ENCODE results near the gene SERPINE3. TPM values are rescaled to one million over a fixed set of nuclear protein-coding genes. Genes with fewer than 3 reads are reported as not detected.

The SERPINE3 gene
- total RNA-seq, 4 donors from 2014 or later: not detected

- no peak overlapping the region for H3K4me3 ChIP-seq
- no peak overlapping the region for H3K27ac ChIP-seq
- no peaks in the 10 kb centered on the region for H3K27me3 ChIP-seq
- H3K36me3 ChIP-seq: no peaks in the 10 kb centered on the region
- no peaks in the 10 kb centered on the region for H3K4me1 ChIP-seq
- TF ChIP-seq POLR2A (IDR thresholded peaks at IDR 0.05): no peak
- TF ChIP-seq CTCF (IDR thresholded peaks at IDR 0.05): no peak
- H3K9me3 ChIP-seq: no peaks in the 10 kb centered on the region
- DNase-seq: no peak
Observed at GRCh38 chr13:51349016-51349415, 9.5 kb downstream of the SERPINE3 start.

GRCh38 chr13:51355217-51355616 is 15.7 kb downstream of the SERPINE3 start:
- no peak overlapping the region for H3K4me3 ChIP-seq
- H3K4me1 ChIP-seq: no peaks in the 10 kb centered on the region
- no peak for DNase-seq
- no peak overlapping the region for H3K27ac ChIP-seq
- no peaks in the 10 kb centered on the region for H3K36me3 ChIP-seq
- no peaks in the 10 kb centered on the region for H3K27me3 ChIP-seq
- no peak for TF ChIP-seq POLR2A (IDR thresholded peaks at IDR 0.05)
- no peak for TF ChIP-seq CTCF (IDR thresholded peaks at IDR 0.05)
- H3K9me3 ChIP-seq: no peaks in the 10 kb centered on the region

DNA sequence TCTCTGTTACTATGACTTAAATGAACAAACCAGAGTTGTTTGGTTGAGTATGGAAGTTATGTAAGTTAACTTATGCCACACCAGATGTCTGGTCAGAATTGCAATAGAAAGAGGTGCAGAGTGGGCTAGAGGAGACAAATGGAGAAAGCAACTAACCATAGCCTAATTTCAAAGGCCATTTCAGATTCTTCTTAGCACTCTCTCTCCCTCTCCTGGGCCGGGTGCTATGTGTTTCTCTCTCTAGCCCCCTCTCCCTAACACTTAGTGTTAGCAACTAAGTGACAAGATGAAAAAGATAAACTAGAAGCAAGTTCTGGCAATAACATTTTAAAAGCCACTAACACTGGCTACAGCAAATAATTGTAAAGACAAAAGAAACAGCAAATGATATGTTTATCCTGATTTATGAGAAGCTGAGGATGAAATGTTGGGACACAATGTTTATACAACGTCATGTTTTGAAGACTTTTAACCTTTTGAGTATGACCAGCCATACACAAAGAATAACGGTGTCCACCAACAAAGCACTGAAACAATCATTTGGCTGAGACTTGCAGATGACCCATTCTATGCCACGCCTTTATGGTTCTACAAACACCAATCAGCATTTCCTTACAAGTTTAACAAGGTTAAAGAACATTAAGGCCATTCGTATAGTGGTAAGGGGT is 18.6 kb downstream of the SERPINE3 start:
- TF ChIP-seq CTCF (IDR thresholded peaks at IDR 0.05): no peak
- no peak for TF ChIP-seq POLR2A (IDR thresholded peaks at IDR 0.05)
- no peak for DNase-seq
- H3K27ac ChIP-seq: no peak overlapping the region
- H3K36me3 ChIP-seq: peaks cover 0 to 4% (median 0%) of the 10 kb centered on the region in 3 donors
- no peak overlapping the region for H3K4me3 ChIP-seq
- no peaks in the 10 kb centered on the region for H3K27me3 ChIP-seq
- no peaks in the 10 kb centered on the region for H3K4me1 ChIP-seq
- H3K9me3 ChIP-seq: no peaks in the 10 kb centered on the region

DNA sequence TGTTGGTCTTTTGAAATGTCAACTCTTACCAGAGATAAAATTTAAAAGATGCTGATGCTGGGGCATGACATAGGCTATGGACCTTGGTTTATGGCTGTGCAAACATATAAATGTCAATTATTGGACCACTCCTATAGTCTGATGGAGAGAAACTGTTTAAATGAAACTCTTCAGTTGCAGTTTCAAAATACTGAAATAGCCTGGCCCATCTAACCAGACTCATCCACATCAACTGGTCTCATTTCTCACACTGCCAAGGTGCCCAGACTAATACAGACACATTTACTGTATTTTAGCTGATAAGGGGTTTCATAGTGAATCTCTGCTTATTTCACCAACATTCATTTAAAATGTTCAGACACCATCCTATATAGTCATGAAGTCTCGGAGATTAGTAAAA is 19.9 kb downstream of the SERPINE3 start:
- DNase-seq: no peak
- Histone ChIP-seq H3K4me1 (no peaks in the 10 kb centered on the region), H3K4me3 (no peak overlapping the region), H3K36me3 (peaks cover 0 to 6% (median 0%) of the 10 kb centered on the region in 3 donors), H3K27me3 (no peaks in the 10 kb centered on the region), H3K27ac (no peak overlapping the region), H3K9me3 (no peaks in the 10 kb centered on the region)
- no peak for TF ChIP-seq CTCF (IDR thresholded peaks at IDR 0.05)
- no peak for TF ChIP-seq POLR2A (IDR thresholded peaks at IDR 0.05)

DNA sequence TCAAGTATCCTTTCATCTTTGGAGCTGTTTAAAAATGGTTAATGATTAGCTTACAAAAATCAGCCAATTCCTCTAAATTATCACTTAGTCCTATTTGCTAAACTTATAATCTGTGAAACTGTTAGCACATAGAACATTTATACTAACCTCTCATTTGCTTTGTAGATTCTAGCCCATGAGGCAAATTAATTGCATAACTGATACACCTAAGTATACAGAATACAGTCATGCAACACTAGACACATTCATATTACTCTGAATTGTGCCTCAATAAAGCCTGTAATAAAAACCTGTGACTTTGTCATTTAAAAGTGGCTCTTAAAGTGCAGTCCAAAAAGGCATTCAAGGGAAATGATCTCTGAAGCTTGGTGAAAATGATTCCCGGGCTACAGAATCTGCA is 21.0 kb downstream of the SERPINE3 start:
- DNase-seq: no peak
- TF ChIP-seq POLR2A (IDR thresholded peaks at IDR 0.05): no peak
- no peak for TF ChIP-seq CTCF (IDR thresholded peaks at IDR 0.05)
- no peaks in the 10 kb centered on the region for H3K27me3 ChIP-seq
- H3K27ac ChIP-seq: no peak overlapping the region
- H3K36me3 ChIP-seq: peaks cover 0 to 16% (median 0%) of the 10 kb centered on the region in 3 donors
- H3K4me3 ChIP-seq: no peak overlapping the region
- H3K4me1 ChIP-seq: no peaks in the 10 kb centered on the region
- H3K9me3 ChIP-seq: no peaks in the 10 kb centered on the region
